Mammary epithelial cell (primary cell): ENCODE data around the gene ZSCAN26.

Experiments
- CTCF ChIP-seq, 2 donors: IDR thresholded peaks in 1 of 2; conservative IDR thresholded peaks in 1 of 2; 2 replicates each; pipeline ENCODE4 v1.5.1; 2011 to 2012; ENCODE audit warnings: inconsistent platforms in 2 of 2, low read length in 2 of 2, mild to moderate bottlenecking in 2 of 2, control low read depth in 1 of 2, low read depth in 1 of 2; ENCODE audit not compliant: insufficient read depth in 1 of 2; ENCODE audit errors: extremely low read depth in 1 of 2
- EZH2 ChIP-seq: IDR thresholded peaks from 2 replicates; pipeline ENCODE4 v1.6.1; 2012; ENCODE audit warnings: low read length, inconsistent platforms, borderline replicate concordance

- TF ChIP-seq CTCF (conservative IDR thresholded peaks at IDR 0.05 in 1 of 2, IDR thresholded peaks at IDR 0.05 in 1 of 2; ENCODE audit: extremely low read depth in 1 of 2, insufficient read depth in 1 of 2, low read depth in 1 of 2, low read length in 2 of 2) (no peak), EZH2 (no peak)
Measured at GRCh38 chr6:28323813-28324424, 57.0 kb downstream of the ZSCAN26 start.
